IPS-20b (cell line): Measurements from ENCODE around the gene TOMM22.

Experiments used
- H3K27ac ChIP-seq: one replicate; pipeline ENCODE4 v1.5.1; 2013; ENCODE audit warnings: low read length
- H3K27me3 ChIP-seq: 2 replicates; pipeline ENCODE4 v1.6.1; 2013; ENCODE audit warnings: mild to moderate bottlenecking, low read length, inconsistent platforms; ENCODE audit not compliant: insufficient read depth
- H3K36me3 ChIP-seq: 2 replicates; pipeline ENCODE4 v1.6.1; 2013; ENCODE audit warnings: low read depth, mild to moderate bottlenecking, inconsistent platforms, low read length, moderate library complexity; ENCODE audit not compliant: insufficient read depth
- H3K4me1 ChIP-seq: 2 replicates; pipeline ENCODE4 v1.6.1; 2013; ENCODE audit warnings: mild to moderate bottlenecking, control low read depth, inconsistent platforms, low read length, moderate library complexity; ENCODE audit not compliant: insufficient read depth
- H3K4me3 ChIP-seq: 2 replicates; pipeline ENCODE4 v1.5.1; 2013; ENCODE audit warnings: mild to moderate bottlenecking, low read length, inconsistent platforms
- H3K9ac ChIP-seq: 2 replicates; pipeline ENCODE4 v1.6.1; 2013; ENCODE audit warnings: low read depth, mild to moderate bottlenecking, inconsistent platforms, low read length, moderate library complexity
- H3K9me3 ChIP-seq: 2 replicates; pipeline ENCODE4 v1.6.1; 2013; ENCODE audit warnings: mild to moderate bottlenecking, low read depth, low read length, inconsistent platforms; ENCODE audit not compliant: insufficient read depth

TOMM22 gene

DNA sequence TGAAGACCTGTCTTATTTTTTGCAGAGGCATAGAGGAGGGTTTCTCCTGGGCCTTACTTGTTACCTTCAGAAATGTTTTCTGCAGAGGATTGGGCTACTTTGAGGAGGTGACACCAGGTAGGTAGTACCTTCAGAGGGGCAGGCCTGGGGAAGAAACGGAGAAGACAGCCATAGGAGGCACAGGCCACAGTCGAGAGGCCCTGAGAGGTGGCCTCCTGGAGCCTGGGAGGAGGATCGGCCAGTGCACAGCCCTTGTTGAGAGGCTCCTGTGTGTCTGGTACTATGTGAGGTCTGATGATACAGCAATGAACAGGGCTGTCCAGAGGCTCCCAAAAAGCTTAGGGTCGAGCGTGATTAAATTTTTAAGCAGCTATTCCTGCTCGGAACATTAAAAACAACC lies 35.5 kb downstream of the TOMM22 start:
- H3K9ac ChIP-seq: no peak overlapping the region
- no peak overlapping the region for H3K4me3 ChIP-seq
- peaks cover 70% of the 10 kb centered on the region for H3K36me3 ChIP-seq

DNA sequence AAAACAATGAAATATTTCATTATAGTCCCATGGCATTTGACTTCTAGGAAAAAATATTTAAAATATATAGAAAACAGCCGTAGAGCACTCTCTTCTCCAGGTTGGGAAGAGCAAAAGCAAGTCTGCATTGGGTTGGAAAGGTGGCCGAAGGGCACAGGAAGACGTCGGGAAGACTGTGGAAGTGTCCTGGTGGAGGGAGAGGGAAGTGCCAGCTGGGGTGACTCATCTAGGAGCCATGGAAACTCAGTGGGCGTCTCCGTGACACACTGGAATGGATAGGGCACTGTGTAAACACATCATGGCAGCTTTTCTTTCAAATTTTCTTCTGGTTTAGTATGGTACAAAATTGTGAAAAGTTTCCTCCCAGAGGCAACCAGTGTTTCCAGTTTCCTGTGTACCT lies 36.7 kb downstream of the TOMM22 start:
- Histone ChIP-seq H3K9me3 (no peaks in the 10 kb centered on the region), H3K27ac (no peak overlapping the region), H3K4me1 (no peaks in the 10 kb centered on the region; the same call in 1 of the 2 replicates), H3K36me3 (peaks cover 75% of the 10 kb centered on the region), H3K9ac (no peak overlapping the region), H3K27me3 (no peaks in the 10 kb centered on the region), H3K4me3 (no peak overlapping the region)

More for the DNA sequence above, 35.5 kb downstream of the TOMM22 start:
- no peaks in the 10 kb centered on the region for H3K27me3 ChIP-seq
- H3K4me1 ChIP-seq: peaks cover 8% of the 10 kb centered on the region
- H3K27ac ChIP-seq: no peak overlapping the region
- no peaks in the 10 kb centered on the region for H3K9me3 ChIP-seq

DNA sequence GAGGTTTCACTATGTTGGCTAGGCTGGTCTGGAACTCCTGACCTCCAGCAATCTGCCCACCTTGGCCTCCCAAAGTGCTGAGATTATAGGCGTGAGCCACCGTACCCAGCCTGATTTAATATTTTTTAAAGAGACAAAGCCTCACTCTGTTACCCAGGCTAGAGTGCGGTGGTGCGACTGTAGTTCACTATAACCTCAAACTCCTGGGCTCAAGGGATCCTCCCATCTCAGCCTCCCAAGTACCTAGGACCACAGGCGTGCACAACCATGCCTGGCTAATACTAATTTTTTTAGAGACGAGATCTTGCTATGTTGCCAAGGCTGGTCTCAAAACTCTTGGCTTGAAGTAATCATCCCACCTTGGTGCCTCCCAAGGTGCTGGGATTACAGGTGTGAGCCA lies 37.4 kb downstream of the TOMM22 start:
- Histone ChIP-seq H3K27ac (no peak overlapping the region), H3K36me3 (peaks cover 83% of the 10 kb centered on the region), H3K4me1 (no peaks in the 10 kb centered on the region; the same call in 1 of the 2 replicates), H3K4me3 (no peak overlapping the region), H3K9ac (no peak overlapping the region), H3K9me3 (no peaks in the 10 kb centered on the region), H3K27me3 (no peaks in the 10 kb centered on the region)

DNA sequence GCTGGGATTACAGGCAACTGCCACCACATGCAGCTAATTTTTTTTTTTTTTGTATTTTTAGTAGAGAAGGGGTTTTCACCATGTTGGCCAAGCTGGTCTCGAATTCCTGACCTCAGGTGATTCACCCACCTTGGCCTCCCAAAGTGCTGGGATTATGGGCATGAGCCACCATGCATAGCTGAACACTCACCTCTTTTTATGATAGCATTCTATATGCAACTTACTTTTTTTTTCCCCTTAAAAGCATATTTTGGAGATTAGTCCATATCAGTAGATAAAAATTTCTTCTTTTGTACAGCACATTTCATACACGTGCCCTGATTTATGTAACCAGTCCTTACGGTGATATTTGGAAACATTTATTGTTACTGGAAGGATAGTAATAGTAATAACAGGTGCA lies 38.6 kb downstream of the TOMM22 start:
- Histone ChIP-seq H3K9me3 (no peaks in the 10 kb centered on the region), H3K36me3 (peaks cover 89% of the 10 kb centered on the region), H3K4me1 (no peaks in the 10 kb centered on the region; the same call in 1 of the 2 replicates), H3K27me3 (no peaks in the 10 kb centered on the region), H3K27ac (no peak overlapping the region), H3K4me3 (no peak overlapping the region), H3K9ac (no peak overlapping the region)

DNA sequence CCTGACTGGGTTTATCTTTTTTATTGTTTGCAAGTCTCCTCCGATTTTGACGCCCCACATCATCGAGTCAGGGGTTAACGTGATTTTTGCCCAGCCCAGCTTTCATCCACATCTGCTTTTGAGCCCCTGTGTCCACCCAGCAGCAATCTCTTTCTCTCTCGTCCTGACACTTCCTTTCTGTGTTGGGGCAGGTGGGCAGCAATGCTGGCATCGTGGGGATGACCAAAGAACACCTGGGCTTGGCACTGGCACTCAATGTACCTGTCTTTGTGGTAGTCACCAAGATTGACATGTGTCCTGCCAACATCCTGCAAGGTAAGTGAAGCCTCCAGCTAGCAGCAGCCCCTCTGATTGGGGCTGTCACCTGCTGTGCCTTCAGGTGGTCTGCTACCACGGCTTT lies 39.8 kb downstream of the TOMM22 start:
- no peaks in the 10 kb centered on the region for H3K27me3 ChIP-seq
- no peaks in the 10 kb centered on the region for H3K9me3 ChIP-seq
- H3K27ac ChIP-seq: no peak overlapping the region
- no peaks in the 10 kb centered on the region; the same call in 1 of the 2 replicates for H3K4me1 ChIP-seq
- H3K36me3 ChIP-seq: peaks cover 89% of the 10 kb centered on the region
- no peak overlapping the region for H3K9ac ChIP-seq
- H3K4me3 ChIP-seq: no peak overlapping the region

DNA sequence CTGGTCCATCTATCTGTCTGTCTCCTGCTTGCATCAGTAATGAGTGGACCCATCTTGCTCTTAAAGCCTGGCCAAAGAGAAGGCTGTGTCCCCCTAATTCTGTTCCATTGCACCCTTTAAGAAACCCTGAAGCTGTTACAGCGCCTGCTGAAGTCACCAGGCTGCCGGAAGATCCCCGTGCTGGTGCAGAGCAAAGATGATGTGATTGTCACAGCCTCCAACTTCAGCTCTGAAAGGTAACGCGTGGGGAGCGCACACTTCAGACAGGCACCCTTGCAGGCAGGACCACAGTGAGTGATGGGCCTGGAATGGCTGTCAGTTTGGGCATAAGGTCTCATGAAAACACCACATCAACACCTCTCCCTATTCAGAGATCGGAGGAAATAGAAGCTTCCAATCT lies 42.4 kb downstream of the TOMM22 start:
- Histone ChIP-seq H3K4me3 (no peak overlapping the region), H3K9me3 (no peaks in the 10 kb centered on the region), H3K27me3 (no peaks in the 10 kb centered on the region), H3K36me3 (peaks cover 92% of the 10 kb centered on the region), H3K4me1 (no peaks in the 10 kb centered on the region), H3K27ac (no peak overlapping the region), H3K9ac (no peak overlapping the region)

DNA sequence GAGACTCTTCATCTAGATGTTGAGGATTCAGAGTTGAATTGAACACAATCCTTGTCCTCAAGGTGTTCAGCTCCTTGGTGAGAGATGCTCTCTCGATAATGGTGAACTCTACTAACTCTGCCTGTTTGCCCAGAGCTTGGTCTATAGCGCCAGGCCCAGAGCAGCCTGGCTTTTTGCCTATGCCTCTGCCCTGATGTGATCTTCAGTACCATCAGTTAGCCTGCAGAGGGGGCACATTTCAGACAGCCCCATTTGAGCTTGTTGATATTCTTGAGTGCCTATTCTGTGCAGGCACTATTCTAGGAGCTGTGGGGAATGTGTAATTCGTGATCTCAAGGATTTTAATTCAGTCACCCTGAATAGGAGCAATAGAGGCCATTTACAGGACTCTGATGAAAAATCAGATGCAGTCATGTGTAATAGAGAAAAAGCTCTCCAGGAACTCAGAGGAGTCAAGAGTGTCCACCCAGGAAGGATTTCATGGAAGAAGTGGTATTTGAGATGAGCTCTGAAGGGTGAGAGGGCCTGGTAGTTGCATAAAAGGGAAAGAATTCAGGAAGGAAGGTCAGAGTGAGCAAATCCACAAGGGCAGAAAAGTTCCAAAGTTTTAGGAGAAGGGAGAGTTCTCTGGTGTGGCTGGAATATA lies 43.3 kb downstream of the TOMM22 start:
- H3K36me3 ChIP-seq: peaks cover 96% of the 10 kb centered on the region
- H3K27ac ChIP-seq: no peak overlapping the region
- no peaks in the 10 kb centered on the region for H3K4me1 ChIP-seq
- H3K27me3 ChIP-seq: no peaks in the 10 kb centered on the region
- H3K9ac ChIP-seq: no peak overlapping the region
- H3K4me3 ChIP-seq: no peak overlapping the region
- no peaks in the 10 kb centered on the region for H3K9me3 ChIP-seq

DNA sequence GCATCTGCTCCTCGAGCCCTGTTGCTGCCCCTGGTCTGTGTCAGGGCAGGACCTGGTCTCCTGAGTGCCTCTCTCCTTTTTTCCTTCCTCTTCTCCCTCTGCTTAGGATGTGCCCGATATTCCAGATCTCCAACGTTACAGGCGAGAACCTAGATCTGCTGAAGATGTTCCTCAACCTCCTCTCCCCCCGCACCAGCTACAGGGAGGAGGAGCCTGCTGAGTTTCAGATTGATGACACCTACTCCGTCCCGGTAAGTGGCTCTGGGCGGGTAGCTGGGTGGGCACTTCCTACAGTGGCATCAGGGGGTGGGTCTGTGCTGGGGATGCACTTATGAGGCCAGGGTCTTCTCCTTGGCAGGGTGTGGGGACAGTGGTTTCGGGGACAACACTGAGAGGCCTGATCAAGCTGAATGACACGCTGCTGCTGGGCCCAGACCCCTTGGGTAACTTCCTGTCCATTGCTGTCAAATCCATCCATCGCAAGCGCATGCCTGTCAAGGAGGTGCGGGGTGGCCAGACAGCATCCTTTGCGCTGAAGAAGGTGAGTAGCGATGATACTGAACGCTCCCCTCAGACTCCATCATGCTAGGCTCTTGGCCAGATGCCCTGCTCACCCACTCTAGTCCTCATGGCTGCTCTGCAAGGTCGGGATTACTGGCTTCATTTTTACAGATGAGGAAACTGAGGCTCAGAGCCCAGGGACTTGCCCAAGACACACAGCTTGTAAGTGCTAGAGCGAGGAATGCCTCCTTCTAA lies 44.3 kb downstream of the TOMM22 start:
- no peaks in the 10 kb centered on the region for H3K4me1 ChIP-seq
- peaks cover 99% of the 10 kb centered on the region for H3K36me3 ChIP-seq
- no peak overlapping the region for H3K27ac ChIP-seq

DNA sequence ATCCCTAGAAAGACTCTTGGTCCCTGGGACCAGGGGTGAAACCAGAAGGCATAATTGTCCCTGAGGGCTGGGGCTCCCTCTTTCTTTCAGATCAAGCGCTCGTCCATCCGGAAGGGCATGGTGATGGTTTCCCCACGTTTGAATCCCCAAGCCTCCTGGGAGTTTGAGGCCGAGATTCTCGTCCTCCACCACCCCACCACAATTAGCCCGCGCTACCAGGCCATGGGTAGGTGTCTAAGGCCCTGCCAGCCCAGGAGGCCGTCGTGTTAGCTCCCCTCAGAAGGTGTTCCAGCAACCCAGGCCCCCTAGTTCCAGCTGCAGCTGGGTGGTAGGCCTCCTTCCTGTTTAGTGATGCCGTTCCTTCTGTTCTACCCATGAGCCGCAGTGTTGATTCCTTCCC lies 45.4 kb downstream of the TOMM22 start:
- H3K27ac ChIP-seq: no peak overlapping the region
- H3K4me3 ChIP-seq: no peak overlapping the region
- no peaks in the 10 kb centered on the region for H3K27me3 ChIP-seq
- no peaks in the 10 kb centered on the region for H3K9me3 ChIP-seq
- peaks cover 100% of the 10 kb centered on the region for H3K36me3 ChIP-seq
- H3K9ac ChIP-seq: no peak overlapping the region
- H3K4me1 ChIP-seq: no peaks in the 10 kb centered on the region

More for the DNA sequence above, 44.3 kb downstream of the TOMM22 start:
- Histone ChIP-seq H3K27me3 (no peaks in the 10 kb centered on the region), H3K4me3 (no peak overlapping the region), H3K9me3 (no peaks in the 10 kb centered on the region), H3K9ac (no peak overlapping the region)

DNA sequence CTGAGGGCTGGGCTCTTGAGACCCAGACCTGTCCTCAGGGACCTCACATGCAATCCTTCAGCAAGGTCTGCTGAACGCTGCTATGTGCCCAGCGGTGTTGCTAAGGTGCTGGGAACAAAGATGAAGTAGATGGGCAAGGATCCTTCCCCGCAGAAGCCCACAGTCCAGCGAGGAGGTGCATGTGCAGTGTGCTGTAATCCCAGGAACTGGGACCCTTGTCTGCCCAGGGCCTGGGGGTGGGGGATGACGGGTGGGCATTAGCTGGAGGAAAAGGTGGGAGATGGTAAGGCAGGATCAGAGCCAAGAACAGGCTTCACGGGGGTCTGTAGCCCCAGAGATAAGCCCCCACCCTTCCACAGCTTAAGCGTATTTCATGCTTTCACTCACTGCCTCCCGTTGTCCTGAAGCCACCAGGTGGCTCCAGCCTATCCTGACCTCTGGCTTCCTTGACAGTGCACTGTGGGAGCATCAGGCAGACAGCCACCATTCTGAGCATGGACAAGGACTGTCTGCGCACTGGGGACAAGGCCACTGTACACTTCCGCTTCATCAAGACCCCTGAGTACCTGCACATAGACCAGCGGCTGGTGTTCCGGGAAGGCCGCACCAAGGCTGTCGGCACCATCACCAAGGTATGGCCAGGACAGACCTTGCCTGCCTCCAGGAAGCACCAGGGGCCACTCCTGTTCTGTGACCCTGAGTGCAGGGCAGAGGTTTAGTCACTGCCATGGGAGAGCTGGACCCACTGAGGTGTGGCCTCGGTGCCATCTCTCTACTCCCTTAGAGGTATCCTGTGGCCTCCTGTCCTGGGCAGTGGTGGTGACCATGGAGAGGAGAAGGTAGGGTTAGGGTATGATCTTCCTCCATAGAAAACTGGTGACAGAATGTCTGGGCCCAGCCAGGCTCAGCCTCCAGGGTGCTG lies 46.0 kb downstream of the TOMM22 start:
- H3K27me3 ChIP-seq: no peaks in the 10 kb centered on the region
- no peaks in the 10 kb centered on the region for H3K9me3 ChIP-seq
- no peak overlapping the region for H3K9ac ChIP-seq
- no peaks in the 10 kb centered on the region for H3K4me1 ChIP-seq
- H3K36me3 ChIP-seq: peaks cover 96% of the 10 kb centered on the region
- H3K27ac ChIP-seq: no peak overlapping the region
- no peak overlapping the region for H3K4me3 ChIP-seq

DNA sequence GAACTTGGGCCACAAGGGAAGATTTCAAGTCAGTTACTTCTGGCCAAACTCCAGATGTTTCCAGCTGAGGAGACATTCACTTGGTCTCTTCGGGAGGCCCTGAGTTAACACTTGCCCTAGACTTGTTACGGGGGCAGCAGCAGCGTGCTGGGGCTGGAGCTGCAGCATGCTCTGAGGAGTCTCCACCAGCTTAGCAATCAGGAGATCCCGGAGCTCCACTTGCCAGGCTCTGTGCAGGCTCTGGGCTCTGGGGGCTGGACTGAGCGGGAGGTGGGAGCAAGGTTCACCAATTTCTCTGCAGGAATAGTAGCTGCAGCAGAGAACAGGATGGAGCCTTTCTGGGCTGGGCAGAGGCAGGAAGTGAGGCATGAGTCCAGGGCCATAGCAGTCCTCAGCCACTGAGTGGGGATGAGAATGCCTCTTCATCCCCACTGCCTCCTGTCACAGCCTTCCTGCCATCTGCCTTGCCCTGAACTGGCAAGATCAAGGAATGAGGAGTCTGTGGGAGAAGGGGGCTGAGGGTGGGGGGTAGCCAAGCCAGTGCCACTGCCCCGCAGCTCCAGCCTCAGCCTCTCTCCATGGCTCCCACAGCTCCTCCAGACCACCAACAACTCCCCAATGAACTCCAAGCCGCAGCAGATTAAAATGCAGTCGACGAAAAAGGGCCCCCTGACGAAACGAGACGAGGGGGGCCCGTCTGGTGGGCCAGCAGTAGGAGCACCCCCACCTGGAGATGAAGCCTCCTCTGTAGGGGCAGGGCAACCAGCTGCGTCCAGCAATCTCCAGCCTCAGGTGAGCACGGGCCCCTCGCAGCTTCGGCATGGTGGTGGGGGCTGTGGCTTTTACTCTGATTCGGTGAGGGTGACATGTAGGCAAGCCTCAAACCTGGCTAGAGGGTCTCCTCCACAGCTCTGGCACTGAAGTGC lies 47.4 kb downstream of the TOMM22 start:
- H3K27me3 ChIP-seq: no peaks in the 10 kb centered on the region
- H3K36me3 ChIP-seq: peaks cover 95% of the 10 kb centered on the region
- H3K4me3 ChIP-seq: no peak overlapping the region
- H3K27ac ChIP-seq: no peak overlapping the region
- no peak overlapping the region for H3K9ac ChIP-seq
- H3K4me1 ChIP-seq: no peaks in the 10 kb centered on the region
- no peaks in the 10 kb centered on the region for H3K9me3 ChIP-seq
